OCI-LY3 (cell line): ENCODE data around the gene NEDD4.

Source experiments
- CTCF ChIP-seq: fragments of 200-600, 300-600 bp; sonication (generic); IDR thresholded peaks from 2 replicates; pipeline ENCODE4 v1.5.1; 2014; ENCODE audit warnings: antibody characterized with exemption, low read length, low read depth
- EZH2phosphoT487 ChIP-seq: fragments of 200-600 bp; shearing (Covaris generic); IDR thresholded peaks from 2 replicates; pipeline ENCODE4 v1.6.1; 2018; ENCODE audit warnings: antibody characterized with exemption, mixed run types, low read depth

GRCh38 chr15:56042031-56042430 lies 48.6 kb upstream of the NEDD4 start:
- TF ChIP-seq CTCF (no peak), EZH2phosphoT487 (no peak)
